HG03520 (cell line): ENCODE results near the gene ANLN.

ENCODE experiments used
- ATAC-seq: cut with Tn5 transposase; IDR thresholded peaks from one replicate; pipeline ENCODE4 v1.9.1; 2021; ENCODE audit warnings: mild to moderate bottlenecking, moderate library complexity; ENCODE audit not compliant: unreplicated experiment

ANLN gene, protein sequence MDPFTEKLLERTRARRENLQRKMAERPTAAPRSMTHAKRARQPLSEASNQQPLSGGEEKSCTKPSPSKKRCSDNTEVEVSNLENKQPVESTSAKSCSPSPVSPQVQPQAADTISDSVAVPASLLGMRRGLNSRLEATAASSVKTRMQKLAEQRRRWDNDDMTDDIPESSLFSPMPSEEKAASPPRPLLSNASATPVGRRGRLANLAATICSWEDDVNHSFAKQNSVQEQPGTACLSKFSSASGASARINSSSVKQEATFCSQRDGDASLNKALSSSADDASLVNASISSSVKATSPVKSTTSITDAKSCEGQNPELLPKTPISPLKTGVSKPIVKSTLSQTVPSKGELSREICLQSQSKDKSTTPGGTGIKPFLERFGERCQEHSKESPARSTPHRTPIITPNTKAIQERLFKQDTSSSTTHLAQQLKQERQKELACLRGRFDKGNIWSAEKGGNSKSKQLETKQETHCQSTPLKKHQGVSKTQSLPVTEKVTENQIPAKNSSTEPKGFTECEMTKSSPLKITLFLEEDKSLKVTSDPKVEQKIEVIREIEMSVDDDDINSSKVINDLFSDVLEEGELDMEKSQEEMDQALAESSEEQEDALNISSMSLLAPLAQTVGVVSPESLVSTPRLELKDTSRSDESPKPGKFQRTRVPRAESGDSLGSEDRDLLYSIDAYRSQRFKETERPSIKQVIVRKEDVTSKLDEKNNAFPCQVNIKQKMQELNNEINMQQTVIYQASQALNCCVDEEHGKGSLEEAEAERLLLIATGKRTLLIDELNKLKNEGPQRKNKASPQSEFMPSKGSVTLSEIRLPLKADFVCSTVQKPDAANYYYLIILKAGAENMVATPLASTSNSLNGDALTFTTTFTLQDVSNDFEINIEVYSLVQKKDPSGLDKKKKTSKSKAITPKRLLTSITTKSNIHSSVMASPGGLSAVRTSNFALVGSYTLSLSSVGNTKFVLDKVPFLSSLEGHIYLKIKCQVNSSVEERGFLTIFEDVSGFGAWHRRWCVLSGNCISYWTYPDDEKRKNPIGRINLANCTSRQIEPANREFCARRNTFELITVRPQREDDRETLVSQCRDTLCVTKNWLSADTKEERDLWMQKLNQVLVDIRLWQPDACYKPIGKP

DNA sequence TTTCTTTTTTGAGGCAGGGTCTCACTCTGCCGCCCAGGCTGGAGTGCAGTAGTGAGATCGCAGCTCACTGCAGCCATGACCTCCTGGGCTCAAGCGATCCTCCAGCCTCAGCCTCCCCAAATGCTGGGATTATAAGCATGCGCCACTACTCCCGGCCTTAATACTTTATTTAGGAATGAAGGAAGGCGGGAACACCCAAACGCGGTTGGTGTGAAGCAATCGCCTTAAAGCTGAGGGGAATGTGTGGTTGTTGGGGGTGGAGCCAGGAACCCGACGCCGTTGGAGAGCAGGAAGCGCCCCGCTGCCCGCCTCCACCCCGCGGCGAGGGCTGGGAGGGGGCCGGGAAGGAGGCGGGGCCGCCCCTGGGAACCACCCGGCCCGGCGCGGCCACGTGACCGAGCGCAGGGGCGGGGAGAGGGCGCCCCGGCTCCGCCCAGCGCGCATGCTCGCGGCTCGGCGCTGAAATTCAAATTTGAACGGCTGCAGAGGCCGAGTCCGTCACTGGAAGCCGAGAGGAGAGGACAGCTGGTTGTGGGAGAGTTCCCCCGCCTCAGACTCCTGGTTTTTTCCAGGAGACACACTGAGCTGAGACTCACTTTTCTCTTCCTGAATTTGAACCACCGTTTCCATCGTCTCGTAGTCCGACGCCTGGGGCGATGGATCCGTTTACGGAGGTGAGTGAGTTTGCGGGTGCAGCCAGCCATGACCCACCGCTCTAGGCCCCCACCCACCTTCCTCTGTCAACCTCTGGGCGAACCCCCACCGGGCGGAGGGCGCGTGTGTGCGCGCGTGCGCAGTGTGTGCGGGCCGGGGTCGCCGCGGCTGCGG is at the start of gene ANLN:
Gene ANLN, plus strand, starts transcription at position 492 of the 828 bp plus-strand sequence. Its CDS starts 165 bp downstream, at position 657.
- peak; percentile 69 for ATAC-seq

GRCh38 chr7:36343548-36343947 is 46.1 kb upstream of the ANLN start:
- no peak for ATAC-seq

GRCh38 chr7:36344622-36345021 is 45.0 kb upstream of the ANLN start:
- ATAC-seq: no peak

DNA sequence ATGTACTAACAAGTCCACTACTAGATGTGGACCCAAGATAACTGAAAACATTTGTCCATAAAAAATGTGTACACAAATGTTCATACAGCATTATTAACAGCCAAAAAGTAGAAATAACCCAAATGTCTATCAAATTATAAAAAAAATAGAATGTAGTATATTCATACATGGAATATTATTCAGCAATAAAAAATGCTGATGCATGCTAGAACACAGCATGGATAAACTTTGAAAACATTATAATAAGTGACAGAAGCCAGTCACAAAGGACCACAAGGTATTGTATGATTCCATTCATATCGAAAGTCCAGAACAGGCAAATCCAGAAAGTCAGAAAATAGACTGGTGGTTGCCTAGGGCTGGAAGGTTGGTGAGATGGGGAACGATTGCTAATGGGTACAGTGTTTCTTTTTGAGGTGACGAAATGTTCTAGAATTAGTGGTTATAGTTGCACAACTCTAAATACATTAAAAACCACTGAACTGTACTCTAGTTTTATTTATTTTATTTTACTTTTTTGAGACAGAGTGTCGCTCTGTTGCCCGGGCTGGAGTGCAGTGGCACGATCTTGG is 43.3 kb upstream of the ANLN start:
- ATAC-seq: no peak

GRCh38 chr7:36348256-36348655 is 41.4 kb upstream of the ANLN start:
- no peak for ATAC-seq

GRCh38 chr7:36348771-36349170 is 40.9 kb upstream of the ANLN start:
- no peak for ATAC-seq

- no peak for ATAC-seq
Observed at GRCh38 chr7:36349626-36350025, 40.0 kb upstream of the ANLN start.

- no peak for ATAC-seq
Observed at GRCh38 chr7:36355490-36355889, 34.2 kb upstream of the ANLN start.

- ATAC-seq: no peak
Observed at GRCh38 chr7:36357054-36357453, 32.6 kb upstream of the ANLN start.

GRCh38 chr7:36358589-36358988 is 31.1 kb upstream of the ANLN start:
- ATAC-seq: no peak

DNA sequence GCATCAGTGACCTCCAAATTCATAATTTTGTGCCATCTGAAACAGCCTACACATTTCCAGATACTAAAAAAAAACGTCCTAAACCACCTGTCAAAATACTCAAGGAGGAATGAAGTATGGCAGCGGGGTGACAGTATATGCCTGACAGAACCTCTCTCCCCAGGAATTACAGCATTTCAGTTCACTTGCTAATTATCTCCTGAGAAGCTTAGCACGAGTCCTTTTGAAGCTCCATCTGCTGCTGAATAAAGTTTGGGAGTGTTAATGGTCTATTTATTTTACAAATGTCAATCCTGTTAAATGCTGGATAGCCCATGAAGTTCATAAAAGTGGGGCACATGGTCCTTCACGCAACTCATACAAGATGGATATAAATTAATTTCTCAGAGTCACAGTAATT is 29.4 kb upstream of the ANLN start:
- no peak for ATAC-seq

GRCh38 chr7:36361227-36361626 is 28.4 kb upstream of the ANLN start:
- no peak for ATAC-seq

GRCh38 chr7:36363515-36363914 is 26.1 kb upstream of the ANLN start:
- ATAC-seq: no peak

- no peak for ATAC-seq
Observed at GRCh38 chr7:36366005-36366717, 23.5 kb upstream of the ANLN start.

GRCh38 chr7:36366718-36367560 is 22.7 kb upstream of the ANLN start:
- ATAC-seq: peak; percentile 98

DNA sequence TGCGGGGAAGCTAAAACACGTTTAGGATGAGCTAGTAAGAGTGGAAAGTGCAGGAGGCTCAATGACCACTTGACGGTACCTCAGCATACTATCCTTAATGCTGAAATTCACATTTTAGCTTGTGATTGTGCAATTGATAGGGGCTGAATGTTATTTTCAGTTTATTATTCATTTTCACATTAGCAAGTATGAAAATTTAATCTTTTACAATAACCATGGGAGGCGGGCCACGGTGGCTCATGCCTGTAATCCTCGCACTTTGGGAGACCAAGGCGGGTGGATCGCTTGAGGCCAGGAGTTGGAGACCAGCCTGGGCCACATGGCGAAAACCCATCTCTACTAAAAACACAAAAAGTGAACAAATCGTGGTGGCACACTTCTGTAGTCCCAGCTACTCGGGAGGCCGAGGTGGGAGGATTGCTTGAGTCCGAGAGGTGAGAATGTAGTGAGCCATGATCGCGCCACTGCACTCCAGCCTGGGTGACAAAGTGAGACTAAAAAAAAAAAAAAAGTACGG is 22.0 kb upstream of the ANLN start:
- peak; percentile 24 for ATAC-seq

GRCh38 chr7:36368496-36368895 is 21.2 kb upstream of the ANLN start:
- no peak for ATAC-seq

DNA sequence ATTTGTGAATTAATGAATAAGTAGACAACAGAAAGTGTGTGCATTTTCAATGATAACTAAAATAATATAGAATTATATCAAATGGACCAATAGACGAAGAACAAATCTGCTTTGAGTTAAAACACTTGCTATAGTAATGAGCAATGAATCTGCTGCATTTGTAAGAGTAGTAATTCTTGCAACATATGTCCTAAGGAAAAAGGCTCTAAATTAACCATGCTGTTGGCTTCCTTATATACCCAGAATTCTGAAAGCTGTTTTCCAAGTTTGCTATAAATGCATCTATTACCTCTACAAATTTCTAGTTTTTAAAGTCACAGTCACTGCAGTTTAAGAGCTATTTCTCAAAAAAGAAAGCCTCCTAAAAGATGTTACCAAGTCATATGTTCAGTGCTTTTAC is 20.5 kb upstream of the ANLN start:
- no peak for ATAC-seq
